Right lobe of liver (tissue), 6 donors: ENCODE results near the gene FIZ1. TPM values are rescaled to one million over a fixed set of nuclear protein-coding genes. Genes with fewer than 3 reads are reported as not detected.

Experiments
- ATAC-seq, 4 donors: fragments of 200-7000 bp; cut with Tn5 transposase; one replicate each; pipeline ENCODE4 v1.9.1; 2020; ENCODE audit warnings: mild to moderate bottlenecking in 4 of 4, moderate library complexity in 4 of 4
- DNase-seq, 3 donors: peaks; one replicate each; pipeline ENCODE4 v3.0.0-alpha.2; 2020
- H3K27ac ChIP-seq, 3 donors: fragments of 200-600 bp; one replicate each; pipeline ENCODE4 v1.8.0; 2022
- H3K27me3 ChIP-seq, 2 donors: fragments of 200-600 bp; one replicate each; pipeline ENCODE4 v1.8.0; 2022
- H3K36me3 ChIP-seq, 4 donors: fragments of 200-600 bp; sonication (generic) in 1 of 4; one replicate each; pipeline versions ENCODE4 v1.5.1 to v1.8.0; 2017 to 2022; ENCODE audit warnings: control low read depth in 1 of 4
- H3K4me1 ChIP-seq, 4 donors: fragments of 200-600 bp; sonication (generic) in 1 of 4; one replicate each; pipeline versions ENCODE4 v1.5.1 to v1.8.0; 2017 to 2022; ENCODE audit warnings: control low read depth in 1 of 4
- H3K4me3 ChIP-seq, 3 donors: fragments of 200-600 bp; one replicate each; pipeline ENCODE4 v1.8.0; 2022
- H3K9me3 ChIP-seq, 4 donors: fragments of 200-600 bp; sonication (generic) in 1 of 4; one replicate each; pipeline versions ENCODE4 v1.5.1 to v1.8.0; 2017 to 2022; ENCODE audit warnings: control low read depth in 1 of 4
- POLR2A ChIP-seq: fragments of 450-650 bp; IDR thresholded peaks from one replicate; pipeline ENCODE4 v1.6.1; 2017; ENCODE audit warnings: antibody characterized with exemption, mild to moderate bottlenecking
- WGBS: methylation state at CpG from one replicate; pipeline ENCODE4 v1.1.6; 2018; ENCODE audit warnings: low coverage, low lambda C conversion rate; ENCODE audit not compliant: insufficient coverage; ENCODE audit errors: missing lambda C conversion rate; 5-methylcytosine and 5-hydroxymethylcytosine counted together
- intact Hi-C, 2 donors: fragments of 100-400 bp; cut with DNase I; formaldehyde crosslinking; loops; one replicate each; pipeline versions ENCODE4 v1.11.2 to v1.14.1; 2022
- total RNA-seq, 6 experiments: library from RNA; depleted of rRNA in 2 of 6; stranded (reverse); fragments of >200 nt in 2 of 6; fragmentation: NEBNext Ultra II Directional in 3 of 6; extraction: Animal tissue kit (Norgen Biotek cat#: 25700) in 3 of 6; gene quantifications; one replicate each; pipeline versions ENCODE4 v1.1.0 to v1.2.4, GENCODE V29; 2016 to 2023
- TF ChIP-seq, protein P1 (sequence below), 4 donors: fragments of 200-600 bp in 3 of 4; fragments of 450-650 bp in 1 of 4; IDR thresholded peaks; one replicate each; pipeline versions ENCODE4 v1.5.1 to v1.8.0; 2016 to 2022; ENCODE audit warnings: antibody characterized with exemption in 4 of 4, mild to moderate bottlenecking in 2 of 4
- donor health status: DM: no; HTN: yes; CAD: no.
- donor health status: DM: no; HTN: no; CAD: no.
- donor health status: DM: no; HTN: no; CAD: no.
- donor health status: DM: no; HTN: yes; CAD: no.
- donor health status: DM: no; HTN: yes; CAD: no.

The FIZ1 gene
- total RNA-seq, 6 experiments from 2014 or later: 3.0 to 13.1 (median 5.1) TPM

DNA sequence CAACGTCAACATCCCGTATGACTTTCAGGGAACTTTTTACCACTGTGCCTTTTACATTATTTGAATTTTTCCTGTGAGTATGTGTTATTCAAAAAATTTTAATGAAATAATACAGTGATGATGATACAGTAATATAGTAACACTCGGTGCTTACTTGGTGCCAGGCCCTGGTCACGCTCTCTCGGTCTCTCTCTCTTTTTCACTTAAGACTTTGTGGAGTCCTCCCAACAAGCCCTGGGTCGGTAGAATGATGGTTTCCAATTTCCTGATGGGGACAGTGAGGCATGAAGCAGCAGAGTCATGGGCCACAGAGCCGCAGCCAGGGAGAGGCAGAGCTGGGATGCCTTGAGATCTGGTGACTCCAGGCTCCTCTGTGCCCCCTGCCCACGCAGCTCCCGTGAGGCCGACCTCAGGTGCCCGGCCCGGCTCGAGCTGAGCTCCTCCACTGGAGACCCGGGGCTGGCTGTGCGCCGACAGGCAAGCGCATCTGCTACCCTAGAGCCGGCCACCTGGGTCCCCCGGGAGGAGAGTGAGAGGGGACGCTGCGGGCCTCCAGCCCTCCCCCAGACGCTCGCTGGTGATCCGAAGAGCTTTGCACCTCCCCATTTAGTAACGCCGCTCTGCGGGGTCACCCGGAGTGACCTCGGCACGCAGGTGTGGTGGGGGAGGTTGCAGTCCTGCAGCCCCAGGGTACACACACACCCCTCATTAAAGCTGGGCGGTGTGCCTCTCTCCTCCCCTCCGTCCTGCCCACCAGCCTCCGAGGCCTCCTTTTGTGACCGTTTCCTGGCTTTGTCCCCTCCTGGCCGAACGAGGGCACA is 49.6 kb downstream of the FIZ1 start:
- Histone ChIP-seq H3K9me3 (no peaks in the 10 kb centered on the region), H3K36me3 (no peaks in the 10 kb centered on the region), H3K4me3 (no peak overlapping the region), H3K27ac (peak overlapping the region in 1 of 3 donors; percentile 54), H3K27me3 (peaks cover 0 to 6% of the 10 kb centered on the region in 2 donors), H3K4me1 (peaks cover 0 to 5% (median 0%) of the 10 kb centered on the region in 4 donors)
- intact Hi-C loops: no loop called here
- no peak for TF ChIP-seq POLR2A
- TF ChIP-seq, protein P1, sequence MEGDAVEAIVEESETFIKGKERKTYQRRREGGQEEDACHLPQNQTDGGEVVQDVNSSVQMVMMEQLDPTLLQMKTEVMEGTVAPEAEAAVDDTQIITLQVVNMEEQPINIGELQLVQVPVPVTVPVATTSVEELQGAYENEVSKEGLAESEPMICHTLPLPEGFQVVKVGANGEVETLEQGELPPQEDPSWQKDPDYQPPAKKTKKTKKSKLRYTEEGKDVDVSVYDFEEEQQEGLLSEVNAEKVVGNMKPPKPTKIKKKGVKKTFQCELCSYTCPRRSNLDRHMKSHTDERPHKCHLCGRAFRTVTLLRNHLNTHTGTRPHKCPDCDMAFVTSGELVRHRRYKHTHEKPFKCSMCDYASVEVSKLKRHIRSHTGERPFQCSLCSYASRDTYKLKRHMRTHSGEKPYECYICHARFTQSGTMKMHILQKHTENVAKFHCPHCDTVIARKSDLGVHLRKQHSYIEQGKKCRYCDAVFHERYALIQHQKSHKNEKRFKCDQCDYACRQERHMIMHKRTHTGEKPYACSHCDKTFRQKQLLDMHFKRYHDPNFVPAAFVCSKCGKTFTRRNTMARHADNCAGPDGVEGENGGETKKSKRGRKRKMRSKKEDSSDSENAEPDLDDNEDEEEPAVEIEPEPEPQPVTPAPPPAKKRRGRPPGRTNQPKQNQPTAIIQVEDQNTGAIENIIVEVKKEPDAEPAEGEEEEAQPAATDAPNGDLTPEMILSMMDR (IDR thresholded peaks at IDR 0.05): no peak
- ATAC-seq (peak in 1 of 4 donors; percentile 9), DNase-seq (peak in 1 of 3 donors; percentile 38)
- 22% methylated on average over 12 of the region's 36 CpGs for WGBS

GRCh38 chr19:55546822-55547614 is 52.3 kb downstream of the FIZ1 start:
- 52% methylated on average over 16 of the region's 17 CpGs for WGBS
- peak; percentile 65 to 85 (median 81) for DNase-seq
- H3K4me3 ChIP-seq: no peak overlapping the region
- H3K27me3 ChIP-seq: peaks cover 0 to 6% of the 10 kb centered on the region in 2 donors
- intact Hi-C loops: no loop called here
- no peaks in the 10 kb centered on the region for H3K9me3 ChIP-seq
- H3K36me3 ChIP-seq: no peaks in the 10 kb centered on the region
- TF ChIP-seq POLR2A: no peak
- TF ChIP-seq, protein P1 (IDR thresholded peaks at IDR 0.05): no peak
- peak overlapping the region in 2 of 3 donors; percentile 40 to 62 for H3K27ac ChIP-seq
- peak; percentile 76 to 90 (median 80) for ATAC-seq
- no peaks in the 10 kb centered on the region for H3K4me1 ChIP-seq

DNA sequence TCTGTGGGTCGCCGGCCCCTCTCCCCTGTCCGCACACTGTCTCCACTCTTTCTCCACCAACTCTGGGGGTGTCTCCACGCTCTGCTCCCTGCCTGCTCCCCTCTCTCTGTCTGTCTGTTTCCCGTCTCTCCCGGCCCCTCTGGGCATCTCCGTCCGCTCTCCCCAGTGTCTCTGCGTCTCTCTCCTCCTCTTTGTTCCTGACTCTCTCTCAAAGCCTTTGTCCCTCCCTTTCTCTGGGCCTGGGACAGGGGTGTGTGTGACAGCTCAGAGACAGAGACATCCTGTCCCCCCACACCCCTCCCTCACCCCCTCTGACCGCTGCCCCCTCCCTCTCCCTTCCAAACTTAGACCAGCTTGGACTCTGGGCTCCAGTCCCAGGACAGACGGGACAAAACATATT is 53.3 kb downstream of the FIZ1 start:
- no peak for TF ChIP-seq POLR2A
- TF ChIP-seq, protein P1 (IDR thresholded peaks at IDR 0.05): no peak
- 52% methylated on average over 9 of the region's 11 CpGs for WGBS
- intact Hi-C loops: no loop called here
- peak overlapping the region in 1 of 3 donors; percentile 60 for H3K27ac ChIP-seq
- no peaks in the 10 kb centered on the region for H3K4me1 ChIP-seq
- ATAC-seq: peak in 1 of 4 donors; percentile 26
- H3K4me3 ChIP-seq: no peak overlapping the region
- no peaks in the 10 kb centered on the region for H3K9me3 ChIP-seq
- H3K36me3 ChIP-seq: no peaks in the 10 kb centered on the region
- H3K27me3 ChIP-seq: peaks cover 0 to 2% of the 10 kb centered on the region in 2 donors
- DNase-seq: no peak

DNA sequence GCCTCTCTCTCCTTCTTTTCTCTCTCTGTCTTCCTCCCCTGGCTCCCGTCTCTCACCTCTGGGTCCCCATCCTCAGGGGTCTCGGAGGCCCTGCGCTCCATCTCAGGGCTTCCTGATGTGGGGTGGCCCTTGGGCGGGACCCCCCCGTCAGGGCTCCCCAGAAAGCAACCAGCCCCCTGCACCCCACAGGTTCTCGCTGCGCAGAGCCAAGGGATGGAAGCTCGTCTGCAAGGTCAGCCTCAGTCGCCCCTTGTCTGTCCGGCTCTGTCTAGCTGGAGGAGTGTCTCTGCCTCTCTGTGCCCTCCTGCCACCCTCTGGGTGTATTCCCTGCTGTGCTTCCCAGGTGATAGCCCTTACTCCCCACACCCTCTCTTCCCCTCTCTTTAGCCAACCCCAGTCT is 53.9 kb downstream of the FIZ1 start, which contains the start of gene SBK3:
Gene SBK3, minus strand, starts transcription at position 101 of the 400 bp plus-strand sequence. Its CDS starts 0 bp downstream, at position 101.
- H3K4me3 ChIP-seq: no peak within 1 kb of the TSS
- DNase-seq (no peak), ATAC-seq (no peak)
- H3K9me3 ChIP-seq: no peaks in the 10 kb centered on the region
- 64% methylated on average over 7 of the region's 10 CpGs for WGBS
- no peaks in the 10 kb centered on the region for H3K4me1 ChIP-seq
- intact Hi-C loops: no loop called here
- no peak for TF ChIP-seq POLR2A
- TF ChIP-seq, protein P1 (IDR thresholded peaks at IDR 0.05): no peak
- H3K36me3 ChIP-seq: no peaks in the 10 kb centered on the region
- H3K27me3 ChIP-seq: no peaks in the 10 kb centered on the region
- H3K27ac ChIP-seq: peak within 1 kb of the TSS in 1 of 3 donors; percentile 60
